Suprapubic skin (tissue), 4 donors: ENCODE data around the gene YPEL4. TPM values are rescaled to one million over a fixed set of nuclear protein-coding genes. Genes with fewer than 3 reads are reported as not detected.

Experiments
- DNase-seq, 2 donors: peaks; one replicate each; pipeline ENCODE4 v3.0.0-alpha.2; 2019; ENCODE audit warnings: low spot score in 2 of 2
- H3K27ac ChIP-seq: fragments of 200-600 bp; sonication (generic); one replicate; pipeline ENCODE4 v1.5.1; 2019
- H3K27me3 ChIP-seq: fragments of 200-600 bp; sonication (generic); one replicate; pipeline ENCODE4 v1.5.1; 2019
- H3K36me3 ChIP-seq: fragments of 200-600 bp; sonication (generic); one replicate; pipeline ENCODE4 v1.5.1; 2019
- H3K4me1 ChIP-seq: fragments of 200-600 bp; sonication (generic); one replicate; pipeline ENCODE4 v1.5.1; 2019
- H3K4me3 ChIP-seq: fragments of 200-600 bp; sonication (generic); one replicate; pipeline ENCODE4 v1.5.1; 2019; ENCODE audit warnings: mild to moderate bottlenecking
- H3K9me3 ChIP-seq: fragments of 200-600 bp; sonication (generic); one replicate; pipeline ENCODE4 v1.5.1; 2019
- CTCF ChIP-seq, 2 donors: fragments of 200-600 bp in 1 of 2; fragments of 450-650 bp in 1 of 2; sonication (generic) in 1 of 2; IDR thresholded peaks; one replicate each; pipeline ENCODE4 v1.5.1; 2016 to 2019; ENCODE audit warnings: antibody characterized with exemption in 2 of 2, mild to moderate bottlenecking in 1 of 2, moderate library complexity in 1 of 2
- EP300 ChIP-seq: sonication (generic); formaldehyde crosslinking; IDR thresholded peaks from one replicate; pipeline ENCODE4 v1.6.1; 2017; ENCODE audit warnings: antibody characterized with exemption
- POLR2A ChIP-seq, 2 donors: fragments of 450-650 bp; IDR thresholded peaks; one replicate each; pipeline ENCODE4 v1.6.1; 2017; ENCODE audit warnings: antibody characterized with exemption in 2 of 2, mild to moderate bottlenecking in 2 of 2, moderate library complexity in 2 of 2
- POLR2AphosphoS5 ChIP-seq, 3 donors: sonication (generic); formaldehyde crosslinking; IDR thresholded peaks; one replicate each; pipeline ENCODE4 v1.6.1; 2017; ENCODE audit warnings: antibody characterized with exemption in 3 of 3
- WGBS: methylation state at CpG from one replicate; pipeline ENCODE4 v1.1.5; 2018; 5-methylcytosine and 5-hydroxymethylcytosine counted together
- total RNA-seq, 4 donors: library from RNA; depleted of rRNA; stranded (reverse); fragments of >200 nt; gene quantifications; one replicate each; pipeline ENCODE4 v1.1.0, GENCODE V29; 2016

Gene YPEL4
- total RNA-seq, 4 donors from 2014 or later, result 1.2 to 3.6 (median 1.5) TPM

- Histone ChIP-seq H3K9me3 (no peaks in the 10 kb centered on the region), H3K4me3 (peak overlapping the region; percentile 98), H3K36me3 (peaks cover 6% of the 10 kb centered on the region), H3K27me3 (no peaks in the 10 kb centered on the region), H3K27ac (peak overlapping the region; percentile 99), H3K4me1 (peaks cover 39% of the 10 kb centered on the region)
- WGBS, result 0% methylated on average over 23 of the region's 29 CpGs
- TF ChIP-seq POLR2AphosphoS5 (IDR thresholded peaks at IDR 0.05), result peak in 2 of 3 donors; percentile 64 to 77
- no peak for TF ChIP-seq CTCF (IDR thresholded peaks at IDR 0.05)
- TF ChIP-seq POLR2A (IDR thresholded peaks at IDR 0.05), result no peak
- TF ChIP-seq EP300, result no peak
- peak; percentile 98 to 99 for DNase-seq
Measured at GRCh38 chr11:57667117-57667735, 17.5 kb upstream of the YPEL4 start.

GRCh38 chr11:57663975-57664374 is 14.3 kb upstream of the YPEL4 start:
- DNase-seq, result no peak
- peaks cover 16% of the 10 kb centered on the region for H3K4me1 ChIP-seq
- no peak overlapping the region for H3K27ac ChIP-seq
- no peak overlapping the region for H3K4me3 ChIP-seq
- no peak for TF ChIP-seq POLR2A (IDR thresholded peaks at IDR 0.05)
- peaks cover 34% of the 10 kb centered on the region for H3K36me3 ChIP-seq
- no peaks in the 10 kb centered on the region for H3K27me3 ChIP-seq
- WGBS, result 85% methylated on average over 9 of the region's 9 CpGs
- H3K9me3 ChIP-seq, result no peaks in the 10 kb centered on the region

GRCh38 chr11:57662893-57663292 is 13.2 kb upstream of the YPEL4 start:
- peaks cover 34% of the 10 kb centered on the region for H3K36me3 ChIP-seq
- no peaks in the 10 kb centered on the region for H3K27me3 ChIP-seq
- H3K27ac ChIP-seq, result no peak overlapping the region
- DNase-seq, result no peak
- WGBS, result 49% methylated on average over 4 of the region's 4 CpGs
- H3K4me1 ChIP-seq, result peaks cover 23% of the 10 kb centered on the region
- H3K9me3 ChIP-seq, result no peaks in the 10 kb centered on the region
- no peak overlapping the region for H3K4me3 ChIP-seq
- no peak for TF ChIP-seq CTCF (IDR thresholded peaks at IDR 0.05)
- TF ChIP-seq EP300, result no peak
- TF ChIP-seq POLR2A (IDR thresholded peaks at IDR 0.05), result no peak
- TF ChIP-seq POLR2AphosphoS5 (IDR thresholded peaks at IDR 0.05), result no peak

GRCh38 chr11:57659669-57660068 is 10.0 kb upstream of the YPEL4 start:
- no peak overlapping the region for H3K27ac ChIP-seq
- 92% methylated on average over 14 of the region's 14 CpGs for WGBS
- no peak for DNase-seq
- H3K4me1 ChIP-seq, result peaks cover 24% of the 10 kb centered on the region
- H3K36me3 ChIP-seq, result peaks cover 34% of the 10 kb centered on the region
- no peak overlapping the region for H3K4me3 ChIP-seq
- TF ChIP-seq CTCF (IDR thresholded peaks at IDR 0.05) (no peak), POLR2A (IDR thresholded peaks at IDR 0.05) (no peak), POLR2AphosphoS5 (IDR thresholded peaks at IDR 0.05) (no peak)
- no peaks in the 10 kb centered on the region for H3K9me3 ChIP-seq
- no peaks in the 10 kb centered on the region for H3K27me3 ChIP-seq

GRCh38 chr11:57658023-57658361 is 8.3 kb upstream of the YPEL4 start:
- no peak for DNase-seq
- TF ChIP-seq EP300 (no peak), CTCF (IDR thresholded peaks at IDR 0.05) (no peak), POLR2AphosphoS5 (IDR thresholded peaks at IDR 0.05) (no peak), POLR2A (IDR thresholded peaks at IDR 0.05) (no peak)
- Histone ChIP-seq H3K27ac (peak overlapping the region; percentile 94), H3K4me1 (peaks cover 24% of the 10 kb centered on the region), H3K4me3 (peak overlapping the region; percentile 71), H3K36me3 (peaks cover 34% of the 10 kb centered on the region), H3K9me3 (no peaks in the 10 kb centered on the region), H3K27me3 (no peaks in the 10 kb centered on the region)
- WGBS, result 0% methylated on average over 8 of the region's 8 CpGs
